GM18858 (cell line): ENCODE data around the gene UBTF.

Experiments used
- ATAC-seq: cut with Tn5 transposase; IDR thresholded peaks from one replicate; pipeline ENCODE4 v1.9.1; 2021; ENCODE audit not compliant: unreplicated experiment

The UBTF gene

DNA sequence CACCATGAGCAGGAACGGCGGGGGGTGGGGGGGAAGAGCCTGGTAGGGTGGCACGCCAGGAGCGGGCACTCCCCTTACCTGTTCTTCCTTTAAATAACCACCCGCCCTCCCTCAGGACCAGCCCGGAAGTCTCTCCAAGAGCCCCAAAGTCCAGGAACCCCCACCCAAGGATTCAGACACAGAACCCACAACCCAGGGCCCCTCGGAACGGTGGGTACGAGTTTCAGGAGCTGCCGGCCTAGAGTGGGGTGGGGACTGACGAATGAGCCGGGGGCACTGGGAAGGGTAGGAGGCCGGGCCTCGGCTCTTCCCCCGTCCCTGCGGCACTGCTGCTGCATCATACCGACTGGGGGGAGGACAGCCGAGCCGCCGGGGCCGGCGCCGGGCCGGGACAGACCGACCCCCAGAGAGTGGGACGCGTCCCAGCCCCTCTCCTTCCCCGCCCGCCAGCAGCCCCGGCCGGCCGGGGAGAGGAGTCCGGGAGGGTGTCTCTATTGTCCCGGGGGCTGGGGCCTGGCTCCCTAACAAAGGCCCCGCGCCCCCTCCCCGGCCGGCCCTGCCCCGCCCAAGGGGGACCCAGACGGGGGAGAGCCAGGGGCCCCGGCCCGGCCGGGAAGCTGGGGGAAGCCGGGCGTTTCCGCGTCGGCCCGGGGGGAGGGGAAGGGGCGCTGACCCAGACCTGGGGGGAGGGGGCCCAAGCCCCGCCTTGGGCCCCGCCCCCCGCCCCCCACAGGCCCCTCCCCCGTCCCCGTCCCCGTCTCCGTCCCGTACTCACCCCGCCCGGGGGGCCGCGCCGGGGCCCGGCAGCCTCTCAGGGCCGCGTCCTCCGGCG lies 20.5 kb downstream of the UBTF start:
- no peak for ATAC-seq

DNA sequence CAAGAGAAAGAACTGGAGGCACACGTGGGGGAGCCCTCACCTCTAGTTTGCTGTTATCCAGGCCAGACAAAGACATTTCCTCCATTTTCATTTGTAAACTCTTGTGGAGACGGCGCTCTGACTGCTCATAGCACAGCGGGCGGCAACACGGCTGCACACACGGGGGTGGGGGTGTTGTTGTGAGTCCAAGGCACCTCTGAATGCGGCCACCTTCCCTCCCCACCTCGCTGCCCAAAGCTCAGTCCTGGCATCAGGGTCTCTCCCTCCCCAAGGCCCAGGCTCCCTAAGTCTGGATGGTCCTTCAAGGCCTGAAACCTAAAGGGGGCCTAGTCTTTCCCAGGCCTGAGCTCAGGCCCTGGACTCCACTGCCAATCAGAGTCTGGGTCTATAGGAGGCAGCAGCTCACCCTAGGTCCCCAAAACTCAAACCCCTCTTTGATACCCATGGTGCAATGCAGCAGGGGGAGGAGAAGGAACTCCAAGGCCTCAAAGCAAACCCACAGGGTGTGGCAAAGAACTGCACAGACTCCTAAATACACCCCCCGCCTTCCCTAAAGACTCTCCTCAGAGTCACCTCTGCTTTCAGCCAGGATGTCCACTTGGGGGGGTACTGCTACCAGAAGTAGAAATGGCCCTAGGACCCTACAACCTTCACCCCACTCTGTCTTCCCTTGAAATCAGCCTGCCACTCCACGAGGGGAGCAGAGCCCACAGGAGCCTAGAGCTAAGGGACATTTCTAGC lies 21.3 kb downstream of the UBTF start:
- ATAC-seq: no peak

DNA sequence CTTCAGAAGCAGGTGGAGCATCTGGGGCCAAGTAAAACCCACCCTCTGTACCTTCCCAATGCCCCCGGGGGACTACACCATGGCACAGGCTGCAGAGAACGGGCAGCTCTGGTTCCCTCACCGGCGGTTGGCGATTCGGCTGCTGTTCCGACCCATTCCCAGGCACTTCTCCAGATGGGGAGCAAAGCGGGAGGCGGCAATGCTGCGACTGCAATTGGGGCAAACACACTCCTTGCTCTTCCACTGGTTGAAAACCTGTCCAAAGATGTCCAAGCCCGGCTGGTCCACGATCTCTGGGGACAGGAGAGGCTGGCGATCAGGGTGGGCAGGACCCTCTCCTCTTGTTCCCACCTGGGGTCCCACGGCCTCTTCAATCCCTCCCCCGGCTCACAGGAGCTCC lies 22.4 kb downstream of the UBTF start:
- ATAC-seq: no peak

DNA sequence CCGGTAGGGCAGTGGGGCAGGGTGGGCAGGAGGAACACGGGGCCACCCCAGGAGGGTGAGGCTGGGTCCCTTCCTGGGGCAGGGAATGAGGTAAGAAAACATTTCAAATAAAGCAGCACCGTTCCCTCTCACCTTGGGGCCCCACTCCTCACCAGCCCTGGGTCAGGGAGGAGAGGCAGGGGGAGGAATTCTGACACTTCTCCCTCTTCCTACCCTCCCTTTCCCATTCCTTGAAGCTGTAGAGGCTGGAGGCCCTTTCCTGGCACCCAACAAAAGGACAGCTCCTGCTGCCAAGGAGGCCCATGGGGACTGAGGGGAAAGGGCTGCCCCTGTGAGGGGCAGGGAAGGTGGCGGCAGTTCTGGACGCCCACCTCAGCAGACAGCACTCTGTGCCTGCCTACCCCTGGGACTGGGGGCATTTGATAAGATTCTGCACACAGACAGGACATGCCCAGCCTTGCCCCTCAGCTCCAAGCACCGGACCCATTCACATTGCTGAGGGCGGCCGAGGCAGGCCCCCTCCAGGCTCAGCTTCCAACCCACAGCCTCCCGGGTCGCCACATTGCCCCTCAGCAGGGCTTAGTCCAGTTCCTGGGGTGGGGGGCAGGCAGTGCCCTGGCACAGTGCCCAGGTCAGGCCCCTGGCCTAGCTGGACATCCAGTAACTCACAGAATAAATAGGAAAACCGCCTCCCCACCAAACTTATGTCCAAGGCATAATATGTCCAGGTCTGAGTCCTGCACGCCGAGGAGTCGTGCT lies 26.0 kb downstream of the UBTF start:
- no peak for ATAC-seq

DNA sequence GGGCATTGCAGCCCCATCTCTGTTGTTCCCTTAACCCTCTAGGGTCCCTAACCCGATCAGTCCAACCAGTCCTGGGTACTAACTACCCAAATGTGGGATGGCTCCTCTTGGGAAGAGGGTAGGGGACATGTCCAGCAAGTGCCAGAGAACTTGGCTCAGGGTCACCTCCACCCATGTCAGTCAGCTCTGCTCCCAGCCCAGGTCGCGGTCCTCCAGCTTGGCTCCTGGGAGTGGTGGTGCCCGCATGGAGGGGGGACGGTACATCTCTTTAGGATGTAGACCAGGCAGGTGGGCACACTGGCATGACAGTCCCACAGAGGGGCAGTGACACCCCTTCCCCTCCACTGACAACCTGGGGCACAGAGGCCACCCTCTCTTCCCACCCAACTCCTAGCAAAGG lies 26.7 kb downstream of the UBTF start:
- ATAC-seq: no peak

DNA sequence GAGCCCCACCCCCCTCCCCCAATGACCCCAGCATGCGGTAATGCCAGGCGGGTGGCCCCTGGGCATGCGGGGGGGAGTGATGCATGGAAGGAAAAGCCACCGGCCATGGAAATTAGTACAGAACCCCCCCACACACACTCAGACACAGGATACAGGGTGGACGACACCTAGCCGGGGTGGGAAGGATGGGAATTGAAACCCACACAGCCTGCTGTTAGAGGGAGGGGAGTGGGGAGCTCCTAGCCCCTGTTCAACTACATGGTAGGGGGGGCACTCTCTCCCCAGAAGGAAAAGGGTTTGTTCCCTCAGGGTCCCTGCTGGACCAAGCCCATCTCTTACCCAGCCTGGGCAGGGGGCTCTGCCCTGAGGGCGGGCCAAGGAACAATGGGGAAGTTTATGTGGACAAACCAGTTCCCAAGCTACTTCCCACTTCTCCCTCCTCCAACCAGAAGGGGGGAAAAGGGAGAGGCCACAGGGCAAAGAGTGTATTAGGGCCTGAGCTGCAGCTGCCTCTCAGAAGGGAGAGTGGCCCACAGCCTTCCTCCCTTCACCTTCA lies 27.5 kb downstream of the UBTF start:
- no peak for ATAC-seq

DNA sequence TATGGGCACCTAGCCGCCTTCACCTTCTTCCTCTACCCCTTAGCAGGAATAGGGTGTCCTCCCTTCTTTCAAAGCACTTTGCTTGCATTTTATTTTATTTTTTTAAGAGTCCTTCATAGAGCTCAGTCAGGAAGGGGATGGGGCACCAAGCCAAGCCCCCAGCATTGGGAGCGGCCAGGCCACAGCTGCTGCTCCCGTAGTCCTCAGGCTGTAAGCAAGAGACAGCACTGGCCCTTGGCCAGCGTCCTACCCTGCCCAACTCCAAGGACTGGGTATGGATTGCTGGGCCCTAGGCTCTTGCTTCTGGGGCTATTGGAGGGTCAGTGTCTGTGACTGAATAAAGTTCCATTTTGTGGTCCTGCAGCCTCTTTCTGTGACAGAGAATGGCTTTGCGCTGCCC lies 28.1 kb downstream of the UBTF start:
- no peak for ATAC-seq

DNA sequence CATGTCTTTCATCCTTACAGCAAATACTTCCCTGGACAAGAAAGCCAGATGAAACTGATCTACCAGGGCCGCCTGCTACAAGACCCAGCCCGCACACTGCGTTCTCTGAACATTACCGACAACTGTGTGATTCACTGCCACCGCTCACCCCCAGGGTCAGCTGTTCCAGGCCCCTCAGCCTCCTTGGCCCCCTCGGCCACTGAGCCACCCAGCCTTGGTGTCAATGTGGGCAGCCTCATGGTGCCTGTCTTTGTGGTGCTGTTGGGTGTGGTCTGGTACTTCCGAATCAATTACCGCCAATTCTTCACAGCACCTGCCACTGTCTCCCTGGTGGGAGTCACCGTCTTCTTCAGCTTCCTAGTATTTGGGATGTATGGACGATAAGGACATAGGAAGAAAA lies 29.0 kb downstream of the UBTF start:
- no peak for ATAC-seq

DNA sequence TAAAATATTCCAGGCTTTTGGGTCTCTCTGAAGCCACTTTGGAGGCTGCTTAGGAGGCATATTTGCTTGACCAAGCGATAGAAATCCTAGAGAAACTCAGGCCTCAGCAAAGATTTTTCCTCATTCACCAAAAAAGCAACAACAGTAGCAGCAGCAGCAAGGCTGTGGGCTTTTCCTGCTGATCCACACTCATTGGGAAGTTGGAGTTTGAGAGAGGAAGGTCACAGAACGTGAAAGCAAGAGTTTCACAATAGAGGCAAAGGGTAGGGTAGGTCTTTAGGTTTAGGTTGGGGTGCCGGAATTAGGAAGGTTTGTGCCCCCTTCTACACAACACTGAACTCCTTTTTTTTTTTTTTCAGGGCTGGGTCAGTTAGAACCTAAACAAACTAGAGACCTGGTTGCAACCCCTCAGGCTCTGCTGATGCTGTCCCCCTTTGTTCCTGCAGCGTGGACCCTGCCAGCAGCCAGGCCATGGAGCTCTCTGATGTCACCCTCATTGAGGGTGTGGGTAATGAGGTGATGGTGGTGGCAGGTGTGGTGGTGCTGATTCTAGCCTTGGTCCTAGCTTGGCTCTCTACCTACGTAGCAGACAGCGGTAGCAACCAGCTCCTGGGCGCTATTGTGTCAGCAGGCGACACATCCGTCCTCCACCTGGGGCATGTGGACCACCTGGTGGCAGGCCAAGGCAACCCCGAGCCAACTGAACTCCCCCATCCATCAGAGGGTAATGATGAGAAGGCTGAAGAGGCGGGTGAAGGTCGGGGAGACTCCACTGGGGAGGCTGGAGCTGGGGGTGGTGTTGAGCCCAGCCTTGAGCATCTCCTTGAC lies 30.7 kb downstream of the UBTF start:
- no peak for ATAC-seq

DNA sequence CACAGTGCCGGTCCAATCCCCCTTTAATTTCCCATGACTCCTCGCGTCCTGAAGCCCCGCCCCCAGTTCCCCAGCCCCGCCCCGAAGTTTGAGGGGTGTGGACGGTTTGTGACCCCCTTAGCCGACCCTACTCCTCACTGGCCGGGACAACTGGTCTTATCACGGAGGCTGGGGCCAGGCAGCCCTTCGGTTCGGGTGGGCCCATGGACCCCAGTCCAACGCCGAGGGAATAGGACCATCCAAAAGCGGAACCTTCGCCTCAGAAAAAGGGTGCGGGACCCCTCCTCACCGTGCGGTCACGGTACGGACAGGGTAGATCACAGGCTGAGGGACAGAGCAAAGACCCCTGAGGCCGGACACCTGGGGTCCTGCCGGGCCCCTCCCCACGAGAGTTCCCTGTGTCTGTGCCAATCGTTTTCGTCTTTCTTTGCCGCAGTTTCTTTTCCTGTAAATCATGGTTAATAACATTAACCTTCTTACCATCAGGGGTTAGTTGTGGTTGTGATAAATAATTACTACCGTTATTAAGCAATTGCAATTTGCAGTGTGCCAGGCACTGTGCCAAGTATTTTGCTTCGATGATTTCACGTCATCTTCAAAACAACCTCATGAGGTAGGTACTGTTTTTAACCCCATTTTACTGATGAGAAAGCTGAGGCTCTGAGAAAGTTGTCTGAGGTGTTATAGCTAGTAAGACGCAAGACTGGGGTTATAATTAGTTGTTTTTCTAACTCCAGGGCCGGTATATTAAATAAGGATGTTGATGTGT lies 32.2 kb downstream of the UBTF start:
- peak; percentile 8 for ATAC-seq

DNA sequence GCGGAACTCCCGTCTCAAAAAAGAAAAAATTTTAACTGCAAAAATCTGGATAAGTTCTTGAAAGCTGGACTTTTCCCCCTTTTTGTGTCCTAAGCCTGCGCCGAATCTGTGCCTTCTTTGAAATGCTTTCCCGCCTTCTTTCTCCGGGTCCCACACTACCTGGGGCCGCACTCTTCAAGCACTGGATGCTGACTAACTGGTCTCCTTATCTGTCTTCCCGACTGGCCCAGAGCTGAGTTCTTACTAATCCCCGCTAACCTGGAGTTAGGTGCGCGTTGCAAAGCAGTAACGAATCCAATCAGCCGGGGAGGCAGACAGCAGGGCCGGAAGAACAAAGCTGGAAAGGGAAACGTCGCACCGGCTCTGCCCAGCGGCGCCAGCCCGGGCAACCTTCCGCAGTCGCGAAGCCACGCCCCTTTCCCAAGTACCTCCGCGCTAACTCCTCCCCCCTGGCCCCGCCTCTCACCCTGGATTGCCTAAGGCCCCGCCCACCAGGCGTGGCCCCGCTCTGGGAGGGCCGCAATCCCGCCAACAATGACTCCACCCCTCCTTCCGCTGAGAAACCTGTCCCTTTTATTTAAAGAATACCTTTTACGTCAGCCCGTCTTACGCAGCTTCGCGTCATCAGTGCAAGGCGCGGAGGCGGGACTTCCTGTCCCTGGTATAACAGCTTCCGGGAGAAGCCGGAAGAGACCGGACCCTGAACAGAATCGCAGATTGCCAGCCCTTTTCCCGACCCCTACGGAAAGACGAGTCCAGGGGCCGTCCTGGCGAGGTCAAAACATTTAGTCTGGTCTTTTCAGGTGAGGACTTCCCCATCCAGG lies 33.0 kb downstream of the UBTF start, which contains the start of gene TMUB2:
TSS of gene TMUB2 (plus strand) at position 666 of the 824 bp plus-strand sequence. CDS start 737 bp downstream, outside the sequence.
- ATAC-seq: peak; percentile 69

DNA sequence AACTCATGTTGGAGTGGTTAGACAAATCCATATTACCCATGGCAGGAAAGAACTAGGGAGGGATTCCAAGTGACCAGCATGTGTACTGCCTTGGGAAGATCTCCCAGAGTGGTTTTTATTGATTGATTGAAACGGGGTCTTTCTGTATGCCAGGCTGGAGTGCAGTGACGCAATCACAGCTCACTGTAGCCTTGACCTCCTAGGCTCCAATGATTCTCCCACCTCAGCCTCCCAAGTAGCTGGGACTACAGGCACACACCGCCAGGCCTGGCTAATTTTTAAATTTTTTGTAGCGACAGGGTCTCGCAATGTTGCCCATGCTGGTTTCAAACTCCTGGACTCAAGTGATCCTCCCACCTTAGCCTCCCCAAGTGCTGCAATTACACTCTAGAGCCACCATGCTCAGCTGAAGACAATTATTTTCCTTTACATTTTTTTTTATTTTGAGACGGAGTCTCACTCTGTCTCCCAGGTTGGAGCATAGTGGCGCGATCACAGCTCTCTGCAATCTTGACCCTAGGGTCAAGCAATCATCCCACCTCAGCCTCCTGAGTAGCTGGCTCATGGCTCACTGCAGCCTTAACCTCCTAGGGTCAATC lies 35.2 kb downstream of the UBTF start:
- no peak for ATAC-seq

DNA sequence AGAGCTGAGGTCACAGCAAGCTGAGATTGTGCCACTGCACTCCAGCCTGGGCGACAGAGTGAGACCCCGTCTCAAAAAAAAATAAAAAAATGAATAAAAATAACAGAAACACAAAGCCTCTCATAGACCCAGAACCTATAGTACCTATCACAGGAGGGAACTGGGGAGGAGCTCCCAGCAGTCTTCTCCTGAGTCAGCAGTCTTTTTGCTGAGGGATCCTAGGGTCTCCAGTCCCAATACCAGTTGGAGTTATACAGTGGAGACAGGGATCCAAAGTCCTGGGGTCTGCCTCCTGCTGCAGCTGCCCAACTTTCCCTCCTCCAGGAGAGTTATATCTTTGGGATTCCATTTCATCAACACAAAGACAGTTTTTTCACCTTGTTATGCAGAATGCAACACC lies 36.5 kb downstream of the UBTF start:
- no peak for ATAC-seq

DNA sequence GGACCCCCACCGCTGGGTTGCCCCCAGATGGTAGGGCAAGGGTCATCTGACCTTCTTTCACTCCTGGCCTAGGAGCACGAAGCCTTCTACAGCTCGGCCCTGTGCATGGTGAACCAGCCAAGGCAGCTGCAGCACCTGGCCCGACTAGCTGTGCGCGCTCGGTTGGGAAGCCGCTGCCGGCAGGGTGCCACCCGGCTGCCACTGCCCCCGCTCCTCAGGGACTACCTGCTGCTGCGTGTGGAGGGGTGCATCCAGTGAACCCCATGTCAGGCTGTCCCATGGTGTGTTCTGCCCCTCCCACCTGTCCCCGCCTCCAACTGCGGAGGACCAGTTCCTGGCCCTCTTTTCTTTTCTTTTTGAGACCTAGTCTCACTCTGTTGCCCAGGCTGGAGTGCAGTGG lies 41.3 kb downstream of the UBTF start:
- no peak for ATAC-seq

DNA sequence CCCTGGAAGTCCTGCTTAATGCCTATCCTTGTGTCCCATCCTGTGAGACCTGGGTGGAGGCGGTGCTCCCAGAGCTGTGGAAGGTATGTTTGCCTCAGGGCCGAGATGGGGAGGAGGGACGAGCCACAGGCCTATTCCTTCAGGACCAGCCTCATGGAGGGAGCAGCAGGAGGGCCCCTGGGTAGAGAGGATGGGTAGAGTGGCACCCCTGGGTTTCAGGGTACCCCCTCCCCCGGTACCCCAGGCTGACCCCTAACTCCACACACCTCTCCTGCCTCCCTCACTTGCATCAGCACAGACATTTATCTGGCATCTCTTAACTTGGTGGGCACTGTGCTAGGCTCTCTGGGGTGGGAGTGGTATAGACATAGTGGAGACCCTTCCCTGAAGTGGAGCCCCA lies 41.8 kb downstream of the UBTF start:
- ATAC-seq: no peak

DNA sequence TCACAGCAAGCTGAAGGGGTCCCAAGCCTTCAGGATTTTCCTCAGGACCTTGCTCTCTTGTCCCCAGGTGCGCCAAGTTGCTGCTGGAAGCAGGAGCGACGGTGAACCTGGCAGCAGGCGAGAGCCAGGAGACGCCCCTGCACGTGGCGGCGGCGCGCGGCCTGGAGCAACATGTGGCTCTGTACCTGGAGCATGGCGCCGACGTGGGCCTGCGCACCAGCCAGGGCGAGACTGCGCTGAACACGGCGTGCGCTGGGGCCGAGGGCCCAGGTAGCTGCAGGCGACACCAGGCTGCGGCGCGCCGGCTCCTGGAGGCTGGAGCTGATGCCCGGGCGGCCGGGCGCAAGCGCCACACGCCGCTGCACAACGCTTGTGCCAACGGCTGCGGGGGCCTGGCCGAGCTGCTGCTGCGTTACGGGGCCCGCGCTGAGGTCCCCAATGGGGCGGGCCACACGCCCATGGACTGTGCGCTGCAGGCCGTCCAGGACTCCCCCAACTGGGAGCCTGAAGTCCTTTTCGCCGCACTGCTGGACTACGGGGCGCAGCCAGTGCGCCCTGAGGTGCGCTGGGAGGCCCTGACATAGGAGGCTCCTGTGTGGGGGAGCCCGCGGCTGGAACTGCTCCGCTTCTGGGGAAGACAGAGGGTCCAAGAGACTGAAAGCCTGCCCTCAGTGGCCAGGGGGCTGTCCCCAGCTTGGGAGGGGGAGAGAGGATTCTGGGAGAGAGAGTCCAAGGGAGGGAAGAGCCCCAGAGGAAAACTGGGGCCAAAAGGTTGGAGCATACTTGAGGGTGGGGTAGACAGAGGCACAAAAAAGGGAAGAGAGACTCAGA lies 42.6 kb downstream of the UBTF start:
- ATAC-seq: no peak

DNA sequence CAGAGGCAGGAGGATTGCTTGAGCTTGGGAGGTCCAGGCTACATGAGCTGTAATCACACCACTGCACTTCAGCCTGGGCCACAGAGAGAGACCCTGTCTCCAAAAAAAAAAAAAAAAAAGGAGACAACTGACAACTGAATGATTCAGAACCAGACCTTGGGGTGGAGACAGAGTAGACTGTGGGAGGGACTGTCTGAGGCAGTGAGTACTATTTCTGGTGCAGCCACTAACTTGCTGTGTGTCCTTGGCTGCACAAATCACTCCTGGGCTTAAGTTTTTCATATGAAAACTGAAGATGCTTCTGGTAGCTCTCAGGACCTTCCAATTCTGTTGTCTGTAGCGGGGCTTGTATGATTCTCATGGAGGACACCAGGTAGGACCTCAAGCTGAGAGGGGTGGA lies 43.2 kb downstream of the UBTF start:
- ATAC-seq: no peak

DNA sequence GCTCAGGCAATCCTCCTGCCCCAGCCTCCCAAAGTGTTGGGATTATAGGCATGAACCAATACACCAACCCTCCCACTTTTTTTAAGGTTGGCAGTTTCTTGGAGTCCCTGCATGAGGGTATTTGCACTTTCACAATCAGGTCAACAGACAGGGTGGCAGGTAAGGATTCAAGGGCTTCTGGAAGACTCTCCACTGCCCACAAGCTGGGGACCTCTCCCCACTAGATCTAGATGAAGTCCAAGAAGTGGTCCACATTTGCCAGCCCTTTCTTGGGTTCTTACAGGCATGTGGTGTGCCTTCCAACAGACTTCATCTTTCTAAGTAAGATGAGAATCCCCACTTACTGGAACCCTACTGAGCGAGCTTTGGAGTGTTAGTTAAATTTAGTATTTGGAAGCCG lies 45.0 kb downstream of the UBTF start:
- no peak for ATAC-seq
